ENCODE measurements around the gene PHRF1. TPM values are rescaled to one million over a fixed set of nuclear protein-coding genes. Genes with fewer than 3 reads are reported as not detected.
A peak's percentile ranks its signal among the peaks of the same experiment; 100 is the strongest.

The PHRF1 gene
- total RNA-seq, 1 experiment from 2014 or later: 36.5 TPM

- in situ Hi-C loops (cut with HindIII; ENCODE audit: low pct_unique_long_range_greater_than_20kb, low sequenced_read_pairs): no loop called here
- no peak for DNase-seq (ENCODE audit: low read depth)
These were observed 10.4 kb downstream of the PHRF1 start for GRCh38 chr11:586376-587316.

GRCh38 chr11:587546-587945 lies 11.3 kb downstream of the PHRF1 start:
- DNase-seq (ENCODE audit: low read depth): no peak
- in situ Hi-C loops (cut with HindIII; ENCODE audit: low pct_unique_long_range_greater_than_20kb, low sequenced_read_pairs): no loop called here

- in situ Hi-C loops (cut with HindIII; ENCODE audit: low pct_unique_long_range_greater_than_20kb, low sequenced_read_pairs): no loop called here
- peak; percentile 83 for DNase-seq (ENCODE audit: low read depth)
These were observed 11.7 kb downstream of the PHRF1 start for GRCh38 chr11:587978-588380.

- no peak for DNase-seq (ENCODE audit: low read depth)
- in situ Hi-C loops (cut with HindIII; ENCODE audit: low pct_unique_long_range_greater_than_20kb, low sequenced_read_pairs): no loop called here
These were observed 13.5 kb downstream of the PHRF1 start for GRCh38 chr11:589798-590197.

- in situ Hi-C loops (cut with HindIII; ENCODE audit: low pct_unique_long_range_greater_than_20kb, low sequenced_read_pairs): no loop called here
- no peak for DNase-seq (ENCODE audit: low read depth)
These were observed 14.7 kb downstream of the PHRF1 start for GRCh38 chr11:590997-591396.

GRCh38 chr11:592501-592900 lies 16.2 kb downstream of the PHRF1 start:
- in situ Hi-C loops (cut with HindIII; ENCODE audit: low pct_unique_long_range_greater_than_20kb, low sequenced_read_pairs): no loop called here
- DNase-seq (ENCODE audit: low read depth): no peak

- in situ Hi-C loops (cut with HindIII; ENCODE audit: low pct_unique_long_range_greater_than_20kb, low sequenced_read_pairs): no loop called here
- DNase-seq (ENCODE audit: low read depth): no peak
These were observed 16.6 kb downstream of the PHRF1 start for GRCh38 chr11:592918-593317.

GRCh38 chr11:593347-593746 lies 17.1 kb downstream of the PHRF1 start:
- in situ Hi-C loops (cut with HindIII; ENCODE audit: low pct_unique_long_range_greater_than_20kb, low sequenced_read_pairs): no loop called here

GRCh38 chr11:595400-595799 lies 19.1 kb downstream of the PHRF1 start:
- no peak for DNase-seq (ENCODE audit: low read depth)
- in situ Hi-C loops (cut with HindIII; ENCODE audit: low pct_unique_long_range_greater_than_20kb, low sequenced_read_pairs): no loop called here

More at GRCh38 chr11:593347-593746, 17.1 kb downstream of the PHRF1 start:
- DNase-seq (ENCODE audit: low read depth): no peak

GRCh38 chr11:596374-596773 lies 20.1 kb downstream of the PHRF1 start:
- in situ Hi-C loops (cut with HindIII; ENCODE audit: low pct_unique_long_range_greater_than_20kb, low sequenced_read_pairs): no loop called here
- DNase-seq (ENCODE audit: low read depth): no peak

- in situ Hi-C loops (cut with HindIII; ENCODE audit: low pct_unique_long_range_greater_than_20kb, low sequenced_read_pairs): no loop called here
- DNase-seq (ENCODE audit: low read depth): no peak
These were observed 21.0 kb downstream of the PHRF1 start for GRCh38 chr11:597166-597725.

GRCh38 chr11:598005-598680 lies 21.9 kb downstream of the PHRF1 start:
- no peak for DNase-seq (ENCODE audit: low read depth)
- in situ Hi-C loops (cut with HindIII; ENCODE audit: low pct_unique_long_range_greater_than_20kb, low sequenced_read_pairs): no loop called here

- in situ Hi-C loops (cut with HindIII; ENCODE audit: low pct_unique_long_range_greater_than_20kb, low sequenced_read_pairs): no loop called here
- DNase-seq (ENCODE audit: low read depth): no peak
These were observed 25.4 kb downstream of the PHRF1 start for GRCh38 chr11:601573-602245.

GRCh38 chr11:603154-603553 lies 26.9 kb downstream of the PHRF1 start:
- in situ Hi-C loops (cut with HindIII; ENCODE audit: low pct_unique_long_range_greater_than_20kb, low sequenced_read_pairs): no loop called here
- no peak for DNase-seq (ENCODE audit: low read depth)

- DNase-seq (ENCODE audit: low read depth): no peak
- in situ Hi-C loops (cut with HindIII; ENCODE audit: low pct_unique_long_range_greater_than_20kb, low sequenced_read_pairs): no loop called here
These were observed 29.2 kb downstream of the PHRF1 start for GRCh38 chr11:605286-606129.

GRCh38 chr11:606245-606644 lies 30.0 kb downstream of the PHRF1 start:
- peak; percentile 13 for DNase-seq (ENCODE audit: low read depth)
- in situ Hi-C loops (cut with HindIII; ENCODE audit: low pct_unique_long_range_greater_than_20kb, low sequenced_read_pairs): no loop called here

- in situ Hi-C loops (cut with HindIII; ENCODE audit: low pct_unique_long_range_greater_than_20kb, low sequenced_read_pairs): no loop called here
- DNase-seq (ENCODE audit: low read depth): no peak
These were observed 30.9 kb downstream of the PHRF1 start for GRCh38 chr11:607020-607780.

Data from Caki2 (cell line).